Prostate gland (tissue), 2 donors: ENCODE data around the gene HYAL4.

ENCODE experiments used
- POLR2A ChIP-seq: fragments of 450-650 bp; IDR thresholded peaks from one replicate; pipeline ENCODE4 v1.6.1; 2016; ENCODE audit warnings: antibody characterized with exemption, mild to moderate bottlenecking
- POLR2AphosphoS5 ChIP-seq: sonication (generic); formaldehyde crosslinking; IDR thresholded peaks from one replicate; pipeline ENCODE4 v1.6.1; 2017; ENCODE audit warnings: antibody characterized with exemption
- TF ChIP-seq, protein P1 (sequence below), 4 experiments: fragments of 200-600 bp in 2 of 4; fragments of 450-650 bp in 2 of 4; sonication (generic) in 2 of 4; IDR thresholded peaks; 1 replicate in 3 of 4; 2 replicates in 1 of 4; pipeline ENCODE4 v1.5.1; 2016 to 2019; ENCODE audit warnings: antibody characterized with exemption in 4 of 4, mild to moderate bottlenecking in 2 of 4, moderate library complexity in 2 of 4

DNA sequence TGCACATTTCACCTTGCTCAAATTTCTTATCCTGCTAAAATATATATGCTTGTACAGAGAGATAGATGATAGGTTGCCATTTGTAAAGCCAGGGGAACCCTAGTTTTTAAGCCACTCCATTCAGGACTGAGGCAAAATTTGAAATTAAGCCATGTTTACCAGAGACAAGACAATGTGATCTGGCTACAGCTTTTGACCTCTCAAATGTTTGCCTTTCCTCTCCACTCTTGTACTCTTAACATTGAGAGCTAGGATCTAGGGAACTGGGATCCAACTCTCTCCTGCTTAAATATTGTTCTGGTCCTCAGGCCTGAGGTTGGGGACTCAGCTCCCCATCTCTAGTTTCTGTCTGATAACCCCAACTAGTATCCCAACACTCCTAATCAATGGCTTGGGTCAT lies 15.9 kb downstream of the HYAL4 start:
- TF ChIP-seq POLR2A (no peak), POLR2AphosphoS5 (no peak)
- TF ChIP-seq, protein P1, sequence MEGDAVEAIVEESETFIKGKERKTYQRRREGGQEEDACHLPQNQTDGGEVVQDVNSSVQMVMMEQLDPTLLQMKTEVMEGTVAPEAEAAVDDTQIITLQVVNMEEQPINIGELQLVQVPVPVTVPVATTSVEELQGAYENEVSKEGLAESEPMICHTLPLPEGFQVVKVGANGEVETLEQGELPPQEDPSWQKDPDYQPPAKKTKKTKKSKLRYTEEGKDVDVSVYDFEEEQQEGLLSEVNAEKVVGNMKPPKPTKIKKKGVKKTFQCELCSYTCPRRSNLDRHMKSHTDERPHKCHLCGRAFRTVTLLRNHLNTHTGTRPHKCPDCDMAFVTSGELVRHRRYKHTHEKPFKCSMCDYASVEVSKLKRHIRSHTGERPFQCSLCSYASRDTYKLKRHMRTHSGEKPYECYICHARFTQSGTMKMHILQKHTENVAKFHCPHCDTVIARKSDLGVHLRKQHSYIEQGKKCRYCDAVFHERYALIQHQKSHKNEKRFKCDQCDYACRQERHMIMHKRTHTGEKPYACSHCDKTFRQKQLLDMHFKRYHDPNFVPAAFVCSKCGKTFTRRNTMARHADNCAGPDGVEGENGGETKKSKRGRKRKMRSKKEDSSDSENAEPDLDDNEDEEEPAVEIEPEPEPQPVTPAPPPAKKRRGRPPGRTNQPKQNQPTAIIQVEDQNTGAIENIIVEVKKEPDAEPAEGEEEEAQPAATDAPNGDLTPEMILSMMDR (IDR thresholded peaks at IDR 0.05), result no peak
